Keratinocyte (primary cell): ENCODE measurements around the gene DGKH.

Experiments
- EZH2 ChIP-seq: IDR thresholded peaks from one replicate; pipeline ENCODE4 v1.6.1; 2012; ENCODE audit warnings: inconsistent platforms, mild to moderate bottlenecking, low read length, moderate library complexity
- TF ChIP-seq, protein P1 (sequence below), 3 experiments: IDR thresholded peaks in 1 of 3; conservative IDR thresholded peaks in 1 of 3; optimal IDR thresholded peaks in 1 of 3; 2 replicates in 2 of 3; 3 replicates in 1 of 3; pipeline versions ENCODE3 to v1.5.1; 2011; ENCODE audit warnings: low read length in 3 of 3, mild to moderate bottlenecking in 3 of 3, moderate library complexity in 2 of 3, control low read depth in 1 of 3, inconsistent platforms in 1 of 3; ENCODE audit not compliant: insufficient read depth in 2 of 3; ENCODE audit errors: extremely low read depth in 1 of 3

DNA sequence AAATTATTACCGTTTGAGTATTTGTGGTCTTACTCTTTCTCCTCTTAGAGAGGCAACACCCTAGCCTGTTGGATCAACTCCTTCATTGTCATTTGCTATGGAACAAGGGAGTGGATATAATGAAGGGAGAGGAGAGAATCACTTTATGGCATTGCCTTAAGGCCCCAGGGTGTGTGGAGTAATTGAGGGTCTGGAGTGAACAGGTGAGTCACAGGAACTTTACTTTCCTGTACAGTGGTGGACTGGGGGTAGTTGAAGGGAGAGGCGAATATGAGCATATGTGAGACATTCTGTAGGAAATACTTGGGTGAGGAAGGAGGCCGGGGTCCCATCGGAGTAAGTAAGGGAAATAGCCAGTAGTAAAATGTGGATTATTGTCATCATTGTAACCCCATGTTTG is 17.0 kb downstream of the DGKH start:
- TF ChIP-seq, protein P1, sequence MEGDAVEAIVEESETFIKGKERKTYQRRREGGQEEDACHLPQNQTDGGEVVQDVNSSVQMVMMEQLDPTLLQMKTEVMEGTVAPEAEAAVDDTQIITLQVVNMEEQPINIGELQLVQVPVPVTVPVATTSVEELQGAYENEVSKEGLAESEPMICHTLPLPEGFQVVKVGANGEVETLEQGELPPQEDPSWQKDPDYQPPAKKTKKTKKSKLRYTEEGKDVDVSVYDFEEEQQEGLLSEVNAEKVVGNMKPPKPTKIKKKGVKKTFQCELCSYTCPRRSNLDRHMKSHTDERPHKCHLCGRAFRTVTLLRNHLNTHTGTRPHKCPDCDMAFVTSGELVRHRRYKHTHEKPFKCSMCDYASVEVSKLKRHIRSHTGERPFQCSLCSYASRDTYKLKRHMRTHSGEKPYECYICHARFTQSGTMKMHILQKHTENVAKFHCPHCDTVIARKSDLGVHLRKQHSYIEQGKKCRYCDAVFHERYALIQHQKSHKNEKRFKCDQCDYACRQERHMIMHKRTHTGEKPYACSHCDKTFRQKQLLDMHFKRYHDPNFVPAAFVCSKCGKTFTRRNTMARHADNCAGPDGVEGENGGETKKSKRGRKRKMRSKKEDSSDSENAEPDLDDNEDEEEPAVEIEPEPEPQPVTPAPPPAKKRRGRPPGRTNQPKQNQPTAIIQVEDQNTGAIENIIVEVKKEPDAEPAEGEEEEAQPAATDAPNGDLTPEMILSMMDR (optimal IDR thresholded peaks at IDR 0.05 in 1 of 3, IDR thresholded peaks at IDR 0.05 in 1 of 3, conservative IDR thresholded peaks at IDR 0.05 in 1 of 3; ENCODE audit: extremely low read depth in 1 of 3, insufficient read depth in 2 of 3, low read length in 3 of 3), result no peak
- TF ChIP-seq EZH2, result no peak
